Bladder microvascular endothelial cell (primary cell): ENCODE results near the gene ARRDC5. TPM values are rescaled to one million over a fixed set of nuclear protein-coding genes. Genes with fewer than 3 reads are reported as not detected.

Source experiments
- total RNA-seq: library from RNA; depleted of rRNA; stranded (reverse); fragments of >200 nt; gene quantifications from 2 replicates; pipeline ENCODE4 v1.2.3, GENCODE V29; 2014

The ARRDC5 gene
- total RNA-seq: under 0.01 TPM in 1 of 2 replicates, not detected in the other

DNA sequence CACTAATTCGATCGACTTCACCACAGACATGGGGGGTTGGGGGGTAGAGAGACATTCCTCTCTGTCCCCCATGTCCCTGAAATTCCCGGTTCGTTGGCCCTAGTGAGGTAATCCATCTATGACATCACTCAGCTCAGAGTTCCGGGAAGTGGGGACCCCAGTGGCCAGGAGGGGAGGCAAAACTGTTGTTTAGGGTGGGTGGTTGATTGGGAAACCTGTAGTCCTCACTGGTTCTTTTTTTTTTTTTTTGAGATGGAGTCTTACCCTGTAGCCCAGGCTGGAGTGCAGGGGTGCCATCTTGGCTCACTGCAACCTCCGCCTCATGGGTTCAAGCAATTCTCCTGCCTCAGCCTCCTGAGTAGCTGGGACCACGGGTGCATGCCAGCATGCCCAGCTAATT lies at the start of gene ARRDC5:
Gene ARRDC5, minus strand, starts transcription at position 101 of the 400 bp plus-strand sequence. Its CDS starts 71 bp downstream, at position 30.

GRCh38 chr19:4909156-4909896 lies 6.6 kb upstream of the ARRDC5 start, which contains the start of gene UHRF1:
UHRF1 (plus strand) TSS chr19:4909501; CDS start chr19:4910886, 1,385 bp downstream.

GRCh38 chr19:4867534-4868285 lies 35.0 kb downstream of the ARRDC5 start, which contains the start of gene PLIN3:
PLIN3 (minus strand) TSS chr19:4867667; CDS start chr19:4861394, 6,273 bp downstream.

Other genes with a start within 250 kb of the ARRDC5 start
- 194 and 217 TPM in 2 replicates for gene MYDGF, start 232.6 kb downstream of the ARRDC5 start, total RNA-seq
- gene DPP9, start 179.1 kb downstream of the ARRDC5 start, total RNA-seq: 24.4 and 34.0 TPM in 2 replicates
- gene FEM1A, start 111.2 kb downstream of the ARRDC5 start, total RNA-seq: 9.9 and 15.5 TPM in 2 replicates
- gene TICAM1, start 71.2 kb downstream of the ARRDC5 start, total RNA-seq: 3.1 and 7.0 TPM in 2 replicates
- gene PLIN3, start 35.2 kb downstream of the ARRDC5 start, total RNA-seq: 83.9 and 93.2 TPM in 2 replicates
- 43.7 and 54.9 TPM in 2 replicates for gene UHRF1, start 6.6 kb upstream of the ARRDC5 start, total RNA-seq
- 9.7 and 21.3 TPM in 2 replicates for gene KDM4B, start 66.2 kb upstream of the ARRDC5 start, total RNA-seq